ENCODE measurements around the gene SIRT3. TPM values are rescaled to one million over a fixed set of nuclear protein-coding genes. Genes with fewer than 3 reads are reported as not detected.

SIRT3 gene
- total and polyA plus RNA-seq, 2 of the 13 experiments (the other 11 are each of a cell fraction or from before 2014, with no cell fraction given), result 15.1 to 18.2 TPM

- TF ChIP-seq ZNF10 (CRISPR knock-in tag; IDR thresholded peaks at IDR 0.05; ENCODE audit: borderline replicate concordance, low read depth), result no peak
- TF ChIP-seq SSRP1 (CRISPR knock-in tag; IDR thresholded peaks at IDR 0.05), result no peak
- TF ChIP-seq PCBP1 (IDR thresholded peaks at IDR 0.05; ENCODE audit: borderline replicate concordance, low read depth, low read length), result 0 out of 2 replicates have a peak, but pooled peaks have one; percentile 39
Observed at GRCh38 chr11:236774-237767, 929 bp upstream of the SIRT3 start, which contains the start of gene PSMD13 (continued).

GRCh38 chr11:235609-235996 is 539 bp downstream of the SIRT3 start:
- CTCF ChIA-PET (ENCODE audit: low intra/inter-chr PET ratio, low total read pairs), result no interaction called here
- peak overlapping the region; percentile 95 for H3K27ac ChIP-seq (ENCODE audit: extremely low read length, insufficient read depth, low read length)
- TF ChIP-seq SAP130 (CRISPR knock-in tag; IDR thresholded peaks at IDR 0.05; ENCODE audit: low read depth), result peak; percentile 21; the same call in 1 of the 2 replicates
- no peak for TF ChIP-seq ZNF414 (CRISPR knock-in tag; IDR thresholded peaks at IDR 0.05)
- TF ChIP-seq ZFYVE20 (CRISPR knock-in tag; IDR thresholded peaks at IDR 0.05; ENCODE audit: borderline replicate concordance, low read depth), result 0 out of 2 replicates have a peak, but pooled peaks have one; percentile 74
- TF ChIP-seq ZNF512 (CRISPR knock-in tag; IDR thresholded peaks at IDR 0.05), result no peak
- no peak; the same call in 1 of the 2 replicates for TF ChIP-seq KAT7 (CRISPR knock-in tag; IDR thresholded peaks at IDR 0.05; ENCODE audit: borderline replicate concordance)
- peak; percentile 15; the same call in 1 of the 2 replicates for TF ChIP-seq ATF2 (CRISPR knock-in tag; IDR thresholded peaks at IDR 0.05)
- no peak for TF ChIP-seq ZNF382 (CRISPR knock-in tag; IDR thresholded peaks at IDR 0.05; ENCODE audit: borderline replicate concordance)
- TF ChIP-seq ZNF724P (CRISPR knock-in tag; IDR thresholded peaks at IDR 0.05; ENCODE audit: borderline replicate concordance), result 0 out of 2 replicates have a peak, but pooled peaks have one; percentile 26
- TF ChIP-seq ZNF788 (CRISPR knock-in tag; IDR thresholded peaks at IDR 0.05; ENCODE audit: borderline replicate concordance), result no peak

More at GRCh38 chr11:235609-235996, 539 bp downstream of the SIRT3 start:
- Histone ChIP-seq H3K36me3 (replicated peaks in 1 of 2; ENCODE audit: control insufficient read depth in 1 of 2, insufficient read depth in 2 of 2, low read length in 2 of 2) (peaks cover 1 to 11% of the 10 kb centered on the region in 2 experiments; a peak in 3 of 5 replicates), H3K4me2 (ENCODE audit: low read depth, low read length) (peak overlapping the region; percentile 71), H3K27me3 (ENCODE audit: control insufficient read depth in 1 of 2, insufficient read depth in 2 of 2, low read length in 2 of 2) (no peaks in the 10 kb centered on the region; a peak in 1 of 5 replicates), H3K9me3 (ENCODE audit: low read length) (no peaks in the 10 kb centered on the region), H3K9ac (ENCODE audit: insufficient read depth, low read depth, low read length) (peak overlapping the region; percentile 91), H3K4me1 (ENCODE audit: insufficient read depth, low read length) (peaks cover 34% of the 10 kb centered on the region), H4K20me1 (ENCODE audit: insufficient read depth, low read length) (no peaks in the 10 kb centered on the region), H2AFZ (ENCODE audit: low read length) (peak overlapping the region; percentile 7), H3K79me2 (ENCODE audit: insufficient read depth, low read length) (peaks cover 27% of the 10 kb centered on the region), H3K4me3 (replicated peaks in 1 of 3; ENCODE audit: insufficient read depth in 1 of 3, low read depth in 2 of 3, low read length in 3 of 3) (peak overlapping the region; percentile 64 to 91 (median 73))
- no peak for DNase-seq (ENCODE audit: low spot score)
- POLR2A ChIA-PET, result interaction anchor here (0.8 to 3.1 kb wide), 6 partner anchors 19 to 73 kb away, joined by 3 to 20 read pairs (median 4); partner anchors contain the start of genes BET1L and RIC8A
- BruUV-seq (replicated peaks), result no TSS peak
- FAIRE-seq, result peak; percentile 32
- peak; percentile 28 for ATAC-seq
- intact Hi-C loops (cut with micrococcal nuclease; ENCODE audit: unreplicated experiment), result no loop called here
- in situ Hi-C loops (cut with HindIII; ENCODE audit: extremely low pct_ligation_motif_present, low pct_unique_long_range_greater_than_20kb), result no loop called here
- WGBS (ENCODE audit: low lambda C conversion rate), result 2% methylated on average over 13 of the region's 13 CpGs
